RWPE2 (cell line): ENCODE results near the gene UBL4A.

Experiments used
- ATAC-seq: fragments of 200-7000 bp; cut with Tn5 transposase; 3 replicates; pipeline ENCODE4 v1.9.1; 2021; ENCODE audit warnings: low read depth
- DNase-seq: peaks from one replicate; pipeline ENCODE4 v3.0.0-alpha.2; 2020; ENCODE audit warnings: low spot score
- H3K27ac ChIP-seq: fragments of 450-650 bp; 2 replicates; pipeline ENCODE4 v1.5.1; 2017; ENCODE audit warnings: mild to moderate bottlenecking; ENCODE audit not compliant: poor library complexity, severe bottlenecking
- H3K27me3 ChIP-seq: fragments of 250-450 bp; sonication (Bioruptor Pico); 2 replicates; pipeline ENCODE4 v1.5.1; 2021; ENCODE audit warnings: mild to moderate bottlenecking, moderate library complexity; ENCODE audit not compliant: insufficient read depth, poor library complexity, severe bottlenecking
- H3K36me3 ChIP-seq: fragments of 250-450 bp; sonication (Bioruptor Pico); 2 replicates; pipeline ENCODE4 v1.5.1; 2020; ENCODE audit warnings: low read depth, mild to moderate bottlenecking, moderate library complexity
- H3K4me1 ChIP-seq: fragments of 250-450 bp; sonication (Bioruptor Pico); 2 replicates; pipeline ENCODE4 v1.5.1; 2021; ENCODE audit warnings: mild to moderate bottlenecking, moderate library complexity; ENCODE audit not compliant: insufficient read depth, poor library complexity, severe bottlenecking
- H3K4me3 ChIP-seq: fragments of 250-450 bp; sonication (Bioruptor Pico); 2 replicates; pipeline ENCODE4 v1.5.1; 2021; ENCODE audit warnings: mild to moderate bottlenecking, moderate library complexity; ENCODE audit not compliant: severe bottlenecking
- H3K9me3 ChIP-seq: fragments of 250-450 bp; sonication (Bioruptor Pico); 2 replicates; pipeline ENCODE4 v1.5.1; 2021; ENCODE audit warnings: mild to moderate bottlenecking, moderate library complexity; ENCODE audit not compliant: severe bottlenecking
- TF ChIP-seq, protein P1 (sequence below): fragments of 450-650 bp; IDR thresholded peaks from one replicate; pipeline ENCODE4 v1.5.1; 2017; ENCODE audit warnings: mild to moderate bottlenecking, moderate library complexity; ENCODE audit not compliant: poor library complexity, severe bottlenecking

The UBL4A gene

DNA sequence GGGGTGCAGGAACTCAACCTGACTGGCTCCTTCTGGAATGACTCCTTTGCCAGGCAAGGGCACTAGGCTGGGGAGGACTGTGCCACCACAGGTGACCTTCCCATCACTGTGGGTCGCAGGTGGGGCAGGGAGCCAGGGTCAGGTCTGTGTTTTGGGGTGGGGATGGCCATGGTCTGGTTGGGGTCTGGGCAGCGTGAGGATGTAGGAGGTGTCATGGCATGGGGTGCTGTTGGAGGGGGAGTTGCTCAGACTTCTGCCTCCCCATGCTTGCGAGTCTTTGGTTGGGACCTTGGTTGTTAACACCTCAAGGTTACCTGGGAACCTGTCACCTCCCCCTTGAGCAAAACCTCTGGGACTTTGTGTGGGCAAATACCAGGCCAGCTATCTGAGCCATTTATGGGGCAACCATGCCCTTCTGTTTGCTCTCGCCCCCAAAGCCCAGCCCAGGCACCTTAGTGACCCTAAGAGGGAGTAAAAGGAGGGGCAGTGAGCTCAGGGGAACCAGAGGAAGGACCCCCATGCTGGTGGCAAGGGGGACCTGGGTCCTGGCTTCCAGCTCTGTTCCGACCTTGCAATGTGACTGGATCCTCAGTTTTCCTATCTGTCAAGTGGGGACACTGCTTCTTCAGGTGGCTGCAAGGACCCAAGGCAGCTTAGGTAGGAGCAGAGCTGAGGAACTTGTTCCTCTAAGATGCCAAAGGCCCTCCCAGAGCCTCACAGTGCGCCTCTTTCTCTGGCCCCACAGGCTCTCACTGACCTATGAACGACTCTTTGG is 51.8 kb downstream of the UBL4A start:
- H3K27ac ChIP-seq, result no peak overlapping the region
- 0 out of 2 replicates have a peak, but pooled peaks cover 4% of the 10 kb centered on the region for H3K36me3 ChIP-seq
- H3K27me3 ChIP-seq, result no peaks in the 10 kb centered on the region
- no peaks in the 10 kb centered on the region for H3K9me3 ChIP-seq
- ATAC-seq, result no peak
- H3K4me1 ChIP-seq, result no peaks in the 10 kb centered on the region
- TF ChIP-seq, protein P1, sequence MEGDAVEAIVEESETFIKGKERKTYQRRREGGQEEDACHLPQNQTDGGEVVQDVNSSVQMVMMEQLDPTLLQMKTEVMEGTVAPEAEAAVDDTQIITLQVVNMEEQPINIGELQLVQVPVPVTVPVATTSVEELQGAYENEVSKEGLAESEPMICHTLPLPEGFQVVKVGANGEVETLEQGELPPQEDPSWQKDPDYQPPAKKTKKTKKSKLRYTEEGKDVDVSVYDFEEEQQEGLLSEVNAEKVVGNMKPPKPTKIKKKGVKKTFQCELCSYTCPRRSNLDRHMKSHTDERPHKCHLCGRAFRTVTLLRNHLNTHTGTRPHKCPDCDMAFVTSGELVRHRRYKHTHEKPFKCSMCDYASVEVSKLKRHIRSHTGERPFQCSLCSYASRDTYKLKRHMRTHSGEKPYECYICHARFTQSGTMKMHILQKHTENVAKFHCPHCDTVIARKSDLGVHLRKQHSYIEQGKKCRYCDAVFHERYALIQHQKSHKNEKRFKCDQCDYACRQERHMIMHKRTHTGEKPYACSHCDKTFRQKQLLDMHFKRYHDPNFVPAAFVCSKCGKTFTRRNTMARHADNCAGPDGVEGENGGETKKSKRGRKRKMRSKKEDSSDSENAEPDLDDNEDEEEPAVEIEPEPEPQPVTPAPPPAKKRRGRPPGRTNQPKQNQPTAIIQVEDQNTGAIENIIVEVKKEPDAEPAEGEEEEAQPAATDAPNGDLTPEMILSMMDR, result no peak
- H3K4me3 ChIP-seq, result no peak overlapping the region
- no peak for DNase-seq
